Measurements from ENCODE around the gene P4HA2. TPM values are rescaled to one million over a fixed set of nuclear protein-coding genes. Genes with fewer than 3 reads are reported as not detected.

P4HA2 gene
- total RNA-seq, 1 donor from 2014 or later, result 26.6 TPM

- TF ChIP-seq, protein P1, sequence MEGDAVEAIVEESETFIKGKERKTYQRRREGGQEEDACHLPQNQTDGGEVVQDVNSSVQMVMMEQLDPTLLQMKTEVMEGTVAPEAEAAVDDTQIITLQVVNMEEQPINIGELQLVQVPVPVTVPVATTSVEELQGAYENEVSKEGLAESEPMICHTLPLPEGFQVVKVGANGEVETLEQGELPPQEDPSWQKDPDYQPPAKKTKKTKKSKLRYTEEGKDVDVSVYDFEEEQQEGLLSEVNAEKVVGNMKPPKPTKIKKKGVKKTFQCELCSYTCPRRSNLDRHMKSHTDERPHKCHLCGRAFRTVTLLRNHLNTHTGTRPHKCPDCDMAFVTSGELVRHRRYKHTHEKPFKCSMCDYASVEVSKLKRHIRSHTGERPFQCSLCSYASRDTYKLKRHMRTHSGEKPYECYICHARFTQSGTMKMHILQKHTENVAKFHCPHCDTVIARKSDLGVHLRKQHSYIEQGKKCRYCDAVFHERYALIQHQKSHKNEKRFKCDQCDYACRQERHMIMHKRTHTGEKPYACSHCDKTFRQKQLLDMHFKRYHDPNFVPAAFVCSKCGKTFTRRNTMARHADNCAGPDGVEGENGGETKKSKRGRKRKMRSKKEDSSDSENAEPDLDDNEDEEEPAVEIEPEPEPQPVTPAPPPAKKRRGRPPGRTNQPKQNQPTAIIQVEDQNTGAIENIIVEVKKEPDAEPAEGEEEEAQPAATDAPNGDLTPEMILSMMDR (IDR thresholded peaks at IDR 0.05; ENCODE audit: partially characterized antibody, unreplicated experiment), result no peak
- Mint-ChIP-seq H3K4me1 (ENCODE audit: low read depth, unreplicated experiment) (peaks cover 13% of the 10 kb centered on the region), H3K36me3 (ENCODE audit: unreplicated experiment) (no peaks in the 10 kb centered on the region), H3K4me3 (ENCODE audit: unreplicated experiment) (no peak overlapping the region), H3K9me3 (ENCODE audit: unreplicated experiment) (no peaks in the 10 kb centered on the region), H3K27me3 (ENCODE audit: unreplicated experiment) (no peaks in the 10 kb centered on the region), H3K27ac (ENCODE audit: unreplicated experiment) (no peak overlapping the region)
- DNase-seq, result no peak
Measured at GRCh38 chr5:132210944-132211343, 16.7 kb downstream of the P4HA2 start.

DNA sequence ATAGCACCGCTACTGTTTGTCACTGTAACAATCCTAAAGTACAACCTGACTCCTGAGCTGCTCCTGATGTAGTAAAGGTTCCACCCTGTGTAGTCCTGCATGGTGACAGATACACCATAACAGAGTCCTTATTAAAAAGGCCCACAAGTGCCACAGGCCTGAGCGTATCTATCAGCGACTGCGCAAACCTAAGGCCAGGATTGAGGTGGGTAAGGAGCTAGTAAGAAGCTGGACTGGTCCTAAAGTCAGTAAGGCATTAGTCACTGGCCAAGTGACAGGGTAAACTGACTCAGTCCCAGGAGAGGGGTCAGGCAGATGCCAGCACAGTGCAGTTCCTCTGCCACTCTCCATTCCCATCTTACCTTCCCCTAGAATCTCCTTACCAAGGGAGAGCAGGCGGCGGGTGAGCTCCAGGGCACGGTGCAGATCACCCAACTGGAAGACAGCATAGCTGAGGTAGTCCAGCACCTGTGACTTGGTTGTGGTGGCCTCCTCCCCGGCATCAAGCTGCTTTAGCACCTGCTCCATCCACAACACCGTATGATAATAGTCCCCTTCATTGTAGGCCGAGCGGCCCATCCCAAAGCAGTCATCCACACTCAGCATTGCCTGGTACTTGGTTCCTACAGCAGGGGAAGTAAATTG lies 17.6 kb downstream of the P4HA2 start:
- TF ChIP-seq, protein P1 (IDR thresholded peaks at IDR 0.05; ENCODE audit: partially characterized antibody, unreplicated experiment), result no peak
- no peak for DNase-seq
- Mint-ChIP-seq H3K4me3 (ENCODE audit: unreplicated experiment) (no peak overlapping the region), H3K9me3 (ENCODE audit: unreplicated experiment) (no peaks in the 10 kb centered on the region), H3K27me3 (ENCODE audit: unreplicated experiment) (peaks cover 4% of the 10 kb centered on the region), H3K36me3 (ENCODE audit: unreplicated experiment) (no peaks in the 10 kb centered on the region), H3K4me1 (ENCODE audit: low read depth, unreplicated experiment) (peaks cover 21% of the 10 kb centered on the region), H3K27ac (ENCODE audit: unreplicated experiment) (no peak overlapping the region)

GRCh38 chr5:132209131-132209530 lies 18.5 kb downstream of the P4HA2 start:
- TF ChIP-seq, protein P1 (IDR thresholded peaks at IDR 0.05; ENCODE audit: partially characterized antibody, unreplicated experiment), result no peak
- H3K27me3 Mint-ChIP-seq (ENCODE audit: unreplicated experiment), result peaks cover 6% of the 10 kb centered on the region
- no peak overlapping the region for H3K4me3 Mint-ChIP-seq (ENCODE audit: unreplicated experiment)
- no peak overlapping the region for H3K27ac Mint-ChIP-seq (ENCODE audit: unreplicated experiment)
- H3K9me3 Mint-ChIP-seq (ENCODE audit: unreplicated experiment), result no peaks in the 10 kb centered on the region
- H3K36me3 Mint-ChIP-seq (ENCODE audit: unreplicated experiment), result peaks cover 5% of the 10 kb centered on the region
- DNase-seq, result no peak
- H3K4me1 Mint-ChIP-seq (ENCODE audit: low read depth, unreplicated experiment), result peaks cover 29% of the 10 kb centered on the region

- peaks cover 7% of the 10 kb centered on the region for H3K27me3 Mint-ChIP-seq (ENCODE audit: unreplicated experiment)
- H3K27ac Mint-ChIP-seq (ENCODE audit: unreplicated experiment), result no peak overlapping the region
- TF ChIP-seq, protein P1 (IDR thresholded peaks at IDR 0.05; ENCODE audit: partially characterized antibody, unreplicated experiment), result no peak
- no peak overlapping the region for H3K4me3 Mint-ChIP-seq (ENCODE audit: unreplicated experiment)
- H3K9me3 Mint-ChIP-seq (ENCODE audit: unreplicated experiment), result no peaks in the 10 kb centered on the region
- H3K36me3 Mint-ChIP-seq (ENCODE audit: unreplicated experiment), result peaks cover 12% of the 10 kb centered on the region
- DNase-seq, result no peak
- H3K4me1 Mint-ChIP-seq (ENCODE audit: low read depth, unreplicated experiment), result peaks cover 34% of the 10 kb centered on the region
Measured at GRCh38 chr5:132207778-132208177, 19.9 kb downstream of the P4HA2 start.

GRCh38 chr5:132206782-132207181 lies 20.9 kb downstream of the P4HA2 start:
- peaks cover 7% of the 10 kb centered on the region for H3K27me3 Mint-ChIP-seq (ENCODE audit: unreplicated experiment)
- H3K36me3 Mint-ChIP-seq (ENCODE audit: unreplicated experiment), result peaks cover 12% of the 10 kb centered on the region
- H3K4me3 Mint-ChIP-seq (ENCODE audit: unreplicated experiment), result no peak overlapping the region
- H3K9me3 Mint-ChIP-seq (ENCODE audit: unreplicated experiment), result no peaks in the 10 kb centered on the region
- H3K27ac Mint-ChIP-seq (ENCODE audit: unreplicated experiment), result no peak overlapping the region
- H3K4me1 Mint-ChIP-seq (ENCODE audit: low read depth, unreplicated experiment), result peaks cover 36% of the 10 kb centered on the region
- TF ChIP-seq, protein P1 (IDR thresholded peaks at IDR 0.05; ENCODE audit: partially characterized antibody, unreplicated experiment), result no peak
- DNase-seq, result no peak
